Activated effector memory CD4-positive, alpha-beta T cell treated with Interleukin-2 at 50 U/mL for 16 hours (primary cell): ENCODE results near the gene GPR135.
A peak's percentile ranks its signal among the peaks of the same experiment; 100 is the strongest.

Experiments used
- DNase-seq: peaks from one replicate; pipeline ENCODE4 v3.0.0-alpha.2; 2020

The GPR135 gene, protein sequence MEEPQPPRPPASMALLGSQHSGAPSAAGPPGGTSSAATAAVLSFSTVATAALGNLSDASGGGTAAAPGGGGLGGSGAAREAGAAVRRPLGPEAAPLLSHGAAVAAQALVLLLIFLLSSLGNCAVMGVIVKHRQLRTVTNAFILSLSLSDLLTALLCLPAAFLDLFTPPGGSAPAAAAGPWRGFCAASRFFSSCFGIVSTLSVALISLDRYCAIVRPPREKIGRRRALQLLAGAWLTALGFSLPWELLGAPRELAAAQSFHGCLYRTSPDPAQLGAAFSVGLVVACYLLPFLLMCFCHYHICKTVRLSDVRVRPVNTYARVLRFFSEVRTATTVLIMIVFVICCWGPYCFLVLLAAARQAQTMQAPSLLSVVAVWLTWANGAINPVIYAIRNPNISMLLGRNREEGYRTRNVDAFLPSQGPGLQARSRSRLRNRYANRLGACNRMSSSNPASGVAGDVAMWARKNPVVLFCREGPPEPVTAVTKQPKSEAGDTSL

DNA sequence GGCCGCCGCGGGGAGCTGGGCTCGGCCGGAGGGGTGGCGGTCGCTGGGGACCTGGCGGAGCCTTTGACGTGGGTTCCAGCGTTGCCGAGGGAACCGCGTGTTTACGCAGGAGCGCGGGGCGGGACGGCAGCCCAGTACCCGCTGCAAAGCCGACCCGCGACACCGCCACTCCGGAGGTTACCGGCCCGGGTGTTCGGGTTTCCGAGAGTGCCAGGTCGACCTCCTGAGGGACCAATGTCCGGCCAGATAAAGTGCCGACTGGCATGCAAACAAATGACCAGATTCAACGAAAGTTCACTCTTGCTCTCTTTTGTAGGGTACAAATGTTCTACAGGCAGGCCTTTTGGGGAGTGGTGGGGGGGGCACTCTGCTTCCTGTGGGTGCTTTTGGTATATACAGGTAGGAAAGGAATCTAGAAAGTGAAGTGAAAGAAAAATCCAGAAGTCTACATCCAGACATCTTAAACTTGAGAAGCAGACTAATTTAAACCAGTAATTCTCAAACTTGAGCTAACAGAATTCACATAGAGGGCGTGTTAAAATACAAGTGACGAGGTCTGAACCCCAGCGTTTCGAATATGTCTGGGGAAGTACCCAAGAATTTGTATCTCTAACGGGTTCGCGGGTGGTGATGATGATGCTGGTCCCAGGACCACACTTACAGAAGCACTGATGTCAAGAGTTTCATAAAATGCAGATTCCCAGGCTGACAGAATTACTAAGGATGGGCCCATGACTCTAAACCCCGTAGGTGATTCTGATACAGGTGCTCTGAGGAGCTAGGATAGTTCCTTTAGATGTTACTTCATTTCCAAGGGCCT, at the start of gene GPR135:
TSS of gene GPR135 (minus strand) at position 65 of the 820 bp plus-strand sequence. CDS start 154 bp downstream, outside the sequence.
- peak; percentile 19 for DNase-seq

DNA sequence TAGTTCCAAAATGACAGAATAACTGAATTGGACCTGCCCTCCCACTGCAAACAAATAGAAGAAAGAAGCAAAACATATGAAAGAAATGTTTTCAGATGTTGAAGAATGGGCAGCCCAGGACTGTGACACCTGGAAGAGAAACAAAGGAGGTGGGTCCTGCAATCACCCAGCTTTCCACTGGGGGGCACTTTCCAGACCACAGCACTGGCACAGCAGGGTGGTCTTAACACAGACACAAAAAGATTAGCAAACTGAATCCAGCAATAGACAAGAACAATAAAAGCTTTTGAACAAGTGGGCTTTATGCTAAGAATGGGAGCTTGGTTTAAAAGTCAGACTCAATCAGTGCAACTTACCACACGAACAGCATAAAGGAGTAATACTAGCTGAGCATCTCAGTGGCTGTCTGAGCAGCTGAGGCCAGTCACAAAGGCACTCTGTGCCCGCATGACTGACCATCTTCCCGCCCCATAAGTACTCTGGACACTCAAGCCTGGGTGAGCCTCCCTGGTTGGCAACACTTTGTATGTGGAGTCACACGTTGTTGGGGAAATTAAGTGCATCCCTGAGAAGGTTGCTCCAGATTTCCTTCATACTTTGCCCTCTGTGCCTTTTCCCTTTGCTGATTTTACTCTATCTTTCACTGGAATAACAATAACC, 46.9 kb upstream of the GPR135 start:
- no peak for DNase-seq

DNA sequence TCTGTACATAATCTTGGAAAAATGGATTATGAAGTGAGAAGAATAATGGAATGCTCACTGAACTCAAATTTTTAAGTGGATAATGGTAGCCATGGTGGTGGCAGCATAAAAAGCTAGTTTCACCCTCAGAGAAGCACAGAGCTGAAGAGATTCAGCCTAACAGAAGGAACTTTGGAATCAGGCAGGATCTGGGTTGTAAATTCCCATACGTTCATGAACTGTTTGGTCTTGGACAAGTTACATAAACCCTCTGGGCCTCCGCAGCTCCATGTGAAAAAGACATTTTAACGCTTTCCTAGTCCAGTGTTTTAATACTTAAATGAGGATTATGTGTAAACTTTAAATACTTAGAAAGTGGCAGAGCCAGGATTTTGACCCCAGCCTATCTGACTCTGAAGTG, 45.8 kb upstream of the GPR135 start:
- DNase-seq, result no peak

DNA sequence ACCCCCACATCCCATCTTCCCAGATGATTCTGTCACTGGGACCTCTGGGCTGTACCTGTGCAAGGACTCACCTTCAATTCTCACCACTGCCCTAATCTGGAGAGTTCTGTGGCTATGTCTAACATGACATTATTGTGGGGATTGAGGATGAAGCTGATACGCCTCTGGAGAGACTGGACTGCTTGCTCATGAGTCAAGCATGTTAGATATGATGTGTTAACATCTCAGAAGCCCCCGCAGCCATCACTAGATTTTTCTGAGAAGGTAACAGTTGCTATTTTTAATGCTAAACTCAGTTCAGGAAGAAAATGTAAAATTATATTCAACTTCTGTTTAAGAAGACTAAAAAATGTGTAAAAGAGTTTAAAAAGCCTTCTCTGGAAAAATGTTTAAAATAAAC, 44.8 kb upstream of the GPR135 start:
- no peak for DNase-seq

DNA sequence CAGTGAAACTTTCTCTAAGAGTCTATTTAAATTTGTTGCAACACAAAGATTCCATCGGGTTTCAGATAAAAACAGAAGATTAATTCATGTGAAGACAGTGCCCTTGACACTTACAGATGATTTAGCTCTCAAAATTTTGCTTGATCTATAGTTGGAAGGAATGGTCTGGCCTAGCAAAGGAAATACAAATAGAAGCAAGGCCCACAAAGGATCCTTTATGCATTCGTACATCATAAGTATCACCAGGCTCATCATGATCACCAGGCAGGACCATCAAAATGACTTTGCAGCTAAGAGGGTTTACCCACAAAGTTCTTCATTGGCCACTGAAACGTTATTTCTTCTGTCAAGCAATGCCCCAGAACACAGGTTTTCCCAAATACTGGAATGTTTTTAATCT, 43.9 kb upstream of the GPR135 start:
- no peak for DNase-seq

DNA sequence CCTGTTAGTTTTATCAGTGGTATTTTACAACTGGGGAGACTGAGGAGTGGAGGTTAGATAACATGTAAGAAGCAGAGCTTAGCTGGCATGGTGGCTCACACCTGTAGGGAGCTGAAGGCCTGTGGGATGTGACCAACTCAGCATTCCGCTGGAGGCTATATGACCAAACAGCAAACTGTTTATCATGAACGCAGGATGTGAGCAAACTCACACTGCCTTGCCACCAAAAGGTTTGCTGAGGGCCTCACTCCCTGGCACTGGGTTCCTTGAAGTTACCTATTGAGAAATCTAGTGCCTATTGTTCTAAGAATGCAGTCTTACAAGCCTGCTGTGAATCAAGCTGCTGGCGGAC, 42.5 kb upstream of the GPR135 start:
- DNase-seq, result no peak

DNA sequence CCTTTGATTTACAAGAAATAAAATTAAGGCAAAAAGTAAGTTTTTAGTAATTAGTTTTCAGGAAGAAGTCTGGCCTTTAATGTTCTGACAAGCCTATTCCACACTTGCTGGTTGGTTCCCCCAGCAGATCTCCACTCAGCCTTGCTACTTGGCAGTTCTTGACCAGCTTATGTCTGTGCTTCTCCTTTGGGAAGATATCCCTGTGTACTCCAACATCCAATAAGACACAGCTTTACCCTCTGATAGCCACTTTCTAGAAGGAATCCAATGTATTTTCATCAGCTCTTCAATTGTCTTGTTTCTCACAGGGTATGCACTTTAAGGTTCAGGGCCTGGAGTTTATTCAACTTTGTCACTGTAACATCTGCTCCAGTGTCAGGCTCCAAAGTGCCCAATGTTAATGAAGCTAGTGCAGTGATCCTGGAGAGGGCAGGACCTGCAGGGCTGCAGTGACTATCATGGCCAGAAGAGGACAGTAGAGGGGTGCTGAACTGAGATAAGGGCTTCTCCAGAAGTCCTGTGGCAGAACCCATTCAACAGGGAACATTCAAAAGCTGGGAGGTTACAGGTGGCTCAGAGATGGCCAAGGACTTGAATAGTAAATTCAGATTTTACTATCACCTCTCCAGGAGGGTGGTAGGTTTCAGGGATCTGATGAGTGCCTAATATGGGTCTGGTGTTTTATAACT, 42.0 kb upstream of the GPR135 start:
- no peak for DNase-seq

DNA sequence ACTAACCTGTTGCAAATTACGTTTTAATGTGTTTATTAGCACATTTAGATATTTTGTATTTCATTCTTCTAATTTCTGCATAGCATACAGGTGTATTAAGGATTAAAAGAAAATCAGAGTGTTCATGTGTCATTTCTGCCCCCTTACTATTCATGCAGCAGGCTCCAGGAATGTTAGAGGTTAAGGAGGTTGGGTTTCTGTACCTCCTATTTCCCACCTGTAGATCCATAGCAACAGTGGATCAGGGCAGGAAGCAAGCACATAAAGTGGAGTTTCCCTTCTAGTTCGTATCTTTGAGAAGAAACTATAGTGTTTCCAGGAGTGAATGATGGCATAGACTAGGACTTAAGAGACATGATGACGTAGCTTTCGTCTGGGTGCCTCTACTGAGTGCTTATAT, 38.1 kb upstream of the GPR135 start:
- DNase-seq, result no peak

DNA sequence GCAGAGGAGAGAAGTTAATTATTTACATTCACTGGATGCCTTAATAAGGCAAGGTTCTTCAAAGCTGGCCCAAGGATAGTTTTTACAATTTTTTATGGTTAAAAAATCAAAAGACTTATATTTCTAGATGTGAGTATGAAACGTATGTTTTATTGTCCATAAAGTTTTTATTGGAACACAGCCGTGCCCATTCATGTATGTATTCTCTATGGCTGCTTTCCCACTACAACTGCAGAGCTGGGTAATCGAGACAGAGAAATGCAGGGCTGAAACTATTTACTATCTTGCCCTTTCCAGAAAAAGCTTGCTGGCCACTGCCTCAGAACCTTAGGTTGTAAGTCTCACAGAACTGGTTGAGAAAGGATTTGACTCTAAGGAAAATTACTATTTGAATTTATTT, 35.6 kb upstream of the GPR135 start:
- no peak for DNase-seq

DNA sequence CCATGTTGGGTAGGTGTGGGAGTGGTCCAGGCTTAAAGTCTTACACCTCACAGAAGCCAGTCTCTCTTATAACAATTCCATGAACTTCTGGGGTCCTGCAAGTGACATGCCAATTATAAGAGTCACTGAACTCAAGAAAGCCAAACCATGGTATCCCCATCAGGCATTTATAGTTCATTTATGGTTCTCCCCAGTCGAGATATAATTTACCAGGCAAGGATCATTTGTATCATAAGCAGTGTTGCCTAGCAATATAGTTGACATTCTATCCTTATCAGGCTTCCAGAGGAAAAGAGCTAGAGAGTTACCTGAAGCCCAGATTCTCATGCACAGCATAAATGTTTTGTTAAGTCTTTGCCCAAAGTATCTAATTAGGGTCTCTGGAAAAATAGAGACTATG, 27.2 kb upstream of the GPR135 start:
- no peak for DNase-seq

DNA sequence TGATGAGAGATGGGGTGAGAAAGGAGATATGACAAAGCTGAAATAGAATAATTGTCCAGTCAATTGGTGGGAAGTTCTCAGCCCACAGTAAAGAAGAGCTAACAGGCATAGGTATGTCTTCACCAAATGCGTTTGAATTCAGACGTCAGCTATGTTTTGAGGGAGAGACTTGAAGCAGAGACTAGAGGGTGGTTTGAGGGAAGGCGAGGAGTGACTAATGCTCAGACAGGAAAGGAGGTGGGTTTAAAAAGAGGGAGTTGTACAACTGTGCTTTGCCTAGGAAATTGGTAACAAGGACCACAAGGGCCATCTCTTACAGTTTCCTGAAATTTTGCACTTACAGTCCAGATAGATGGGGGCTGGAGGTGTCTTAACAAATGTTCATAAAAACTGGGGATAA, 25.6 kb upstream of the GPR135 start:
- no peak for DNase-seq

DNA sequence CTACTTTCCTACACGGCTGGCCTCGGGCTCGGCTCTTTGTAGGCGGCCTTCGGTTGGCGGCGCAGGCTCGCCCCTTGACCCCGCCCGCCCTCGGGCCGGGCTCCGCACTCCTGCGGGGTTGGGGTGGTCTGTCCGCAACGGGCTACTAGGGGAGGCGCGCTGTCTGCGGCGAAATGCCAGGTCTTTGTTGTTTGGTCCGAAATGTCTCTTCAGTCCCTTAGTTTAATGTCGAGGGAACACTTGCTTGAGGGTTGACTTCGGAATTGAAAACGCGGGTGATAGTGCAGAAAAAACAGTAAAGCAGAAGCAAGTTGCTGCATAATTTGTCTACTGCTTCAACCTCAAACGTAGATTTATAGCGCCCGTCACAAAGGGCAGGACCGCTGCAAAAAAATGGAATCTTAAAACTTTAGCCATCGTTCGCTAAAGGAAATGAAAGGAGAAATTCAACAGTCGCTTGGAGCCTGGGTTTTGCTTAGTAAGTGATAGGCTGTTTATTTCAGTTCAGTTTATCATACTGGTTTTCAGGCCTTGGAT, 19.5 kb upstream of the GPR135 start:
- DNase-seq, result no peak

DNA sequence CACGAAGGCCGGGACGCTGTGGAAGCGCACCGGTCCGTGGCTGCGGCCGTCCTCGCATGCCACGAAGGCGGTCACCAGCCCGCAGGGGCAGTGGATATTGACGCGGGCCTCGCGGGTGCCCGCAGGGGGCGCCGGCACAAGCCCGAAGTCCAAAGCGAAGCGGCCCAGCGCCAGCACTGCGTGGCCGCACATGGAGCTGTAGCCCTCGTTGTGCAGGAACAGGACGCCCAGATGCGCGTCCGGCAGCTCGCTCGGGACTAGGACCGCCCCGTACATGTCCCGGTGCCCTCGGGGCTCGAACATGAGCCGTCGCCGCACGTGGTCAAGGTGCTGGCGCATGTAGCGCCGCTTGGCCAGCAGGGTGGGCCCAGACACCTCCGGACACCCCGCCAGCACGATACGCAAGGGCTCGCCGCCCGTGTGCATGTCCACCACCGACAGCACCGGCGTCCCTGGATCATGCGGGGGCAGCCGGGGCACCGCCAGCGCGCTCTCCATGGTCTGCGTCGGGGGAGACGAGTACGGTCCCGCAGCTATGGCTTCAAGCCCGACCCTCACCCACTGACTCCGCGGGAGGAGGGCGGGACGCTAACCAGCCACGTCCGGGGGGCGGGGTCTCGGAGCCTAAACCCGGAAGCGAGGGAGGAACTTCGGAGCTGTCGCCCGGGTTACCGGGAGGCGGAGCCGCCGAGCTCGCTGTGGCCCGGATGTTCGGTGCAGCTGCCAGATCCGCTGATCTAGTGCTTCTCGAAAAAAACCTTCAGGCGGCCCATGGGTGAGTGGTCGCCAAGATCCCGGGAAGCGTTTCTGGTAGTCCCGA, 18.8 kb upstream of the GPR135 start, which contains the start of the genes JKAMP and L3HYPDH:
TSS of gene JKAMP (plus strand) at position 699 of the 820 bp plus-strand sequence. CDS start at position 772, 73 bp downstream.
TSS of gene L3HYPDH (minus strand) at position 590 of the 820 bp plus-strand sequence. CDS start at position 498, 92 bp downstream.
- DNase-seq, result peak; percentile 96

DNA sequence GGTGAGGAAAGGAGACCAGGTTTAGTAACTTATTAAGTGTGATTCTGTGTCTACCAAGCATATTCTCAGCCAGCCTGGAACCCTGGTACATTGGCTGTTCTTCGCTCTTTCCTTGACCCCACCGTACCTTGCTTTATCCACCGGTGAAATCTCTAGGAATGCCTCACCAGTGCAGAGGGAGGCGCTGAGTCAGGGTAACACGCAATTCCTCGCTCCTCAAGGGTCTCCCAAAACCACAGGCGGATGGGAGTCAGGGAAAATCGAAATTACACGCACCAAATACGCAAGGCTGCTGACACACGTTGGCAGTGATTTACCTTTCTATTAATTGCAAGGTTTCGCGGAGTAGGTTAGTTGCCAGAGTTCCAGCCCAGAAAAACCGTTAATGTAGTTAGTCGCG, 18.2 kb upstream of the GPR135 start:
- DNase-seq, result no peak

DNA sequence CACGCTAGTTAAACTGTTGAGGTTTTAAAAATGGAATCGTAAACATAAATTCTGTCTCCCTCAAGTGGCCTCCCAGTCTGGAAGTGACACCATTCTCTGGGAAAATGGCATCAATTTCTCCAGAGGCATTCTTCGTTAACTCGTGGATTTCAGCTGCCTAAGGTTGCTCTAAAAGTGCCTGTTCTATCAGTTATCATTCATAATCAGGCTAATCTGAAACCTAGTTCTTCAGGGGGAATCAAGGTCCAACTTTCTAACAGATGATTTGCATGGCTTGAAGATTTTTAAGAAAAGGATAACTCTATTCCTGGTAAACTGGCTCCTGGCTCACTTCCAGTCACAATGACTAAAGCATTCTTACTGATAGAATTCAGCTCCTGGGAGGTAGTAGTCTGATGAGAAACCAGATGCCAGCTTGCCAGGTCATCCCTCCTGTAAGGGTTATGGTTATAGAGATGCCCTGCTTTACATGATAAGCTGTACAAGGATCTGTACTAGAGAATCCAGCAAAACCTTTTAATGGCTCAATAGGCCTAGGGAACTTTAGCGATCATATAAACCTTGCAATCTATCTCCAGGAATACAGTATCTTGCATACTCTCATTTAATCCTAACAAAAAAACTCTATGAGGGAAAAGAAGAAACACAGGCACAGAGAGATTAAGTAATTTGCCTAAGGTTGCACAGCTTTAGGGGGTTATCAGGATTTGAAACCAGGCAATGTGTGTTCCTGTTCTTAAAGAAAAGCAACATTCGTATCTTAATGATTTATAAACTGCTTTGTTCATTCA, 17.6 kb upstream of the GPR135 start:
- DNase-seq, result no peak

DNA sequence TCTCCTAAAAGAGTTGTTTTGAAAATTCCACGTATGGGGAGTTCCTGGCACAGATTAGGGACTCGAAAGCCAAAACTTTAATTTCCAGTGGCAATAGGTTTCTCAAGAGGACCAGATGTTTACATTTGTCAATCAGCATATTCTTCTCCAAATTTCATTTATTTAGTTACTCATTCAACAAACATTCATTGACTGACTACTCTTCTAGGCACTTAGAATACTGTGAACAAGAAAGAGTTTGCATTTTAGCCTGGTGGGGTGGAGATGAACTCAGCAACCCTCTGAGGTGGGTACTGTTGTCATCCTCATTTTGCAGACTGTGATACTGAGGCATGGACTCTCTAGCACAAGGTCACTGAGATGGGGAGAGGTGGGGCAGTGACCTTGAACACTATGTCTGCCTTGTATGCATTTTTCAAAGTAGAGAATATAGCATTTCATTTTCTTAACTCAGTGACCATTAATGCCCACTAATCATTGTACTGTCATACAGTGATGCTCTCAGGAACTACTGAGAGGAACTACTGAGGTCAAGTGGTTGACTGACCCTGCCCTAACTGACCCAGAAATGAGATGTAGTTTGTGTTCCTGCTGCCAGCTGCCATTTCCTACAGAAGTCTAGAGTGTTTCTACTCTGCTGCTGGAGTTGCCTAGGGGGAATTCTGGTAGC, 16.8 kb upstream of the GPR135 start:
- DNase-seq, result no peak

DNA sequence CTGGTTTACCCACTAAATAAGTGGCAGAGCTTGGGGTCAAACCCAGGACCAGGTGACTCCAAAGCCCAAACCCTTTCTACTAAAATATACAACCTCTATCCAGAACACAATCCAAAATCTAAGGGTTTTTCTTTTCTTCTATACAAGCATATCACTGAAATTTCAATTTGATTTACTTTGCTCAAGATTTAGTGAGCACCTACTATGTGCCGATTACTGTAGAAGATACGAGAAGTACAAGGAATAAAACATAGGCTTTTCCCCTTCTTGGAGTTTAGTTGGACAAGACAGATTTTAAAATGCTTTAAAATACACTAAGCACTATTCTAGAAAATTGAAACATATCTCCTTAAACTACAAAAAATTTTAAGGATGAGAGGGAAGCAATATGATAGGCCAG, 16.2 kb upstream of the GPR135 start:
- DNase-seq, result no peak

DNA sequence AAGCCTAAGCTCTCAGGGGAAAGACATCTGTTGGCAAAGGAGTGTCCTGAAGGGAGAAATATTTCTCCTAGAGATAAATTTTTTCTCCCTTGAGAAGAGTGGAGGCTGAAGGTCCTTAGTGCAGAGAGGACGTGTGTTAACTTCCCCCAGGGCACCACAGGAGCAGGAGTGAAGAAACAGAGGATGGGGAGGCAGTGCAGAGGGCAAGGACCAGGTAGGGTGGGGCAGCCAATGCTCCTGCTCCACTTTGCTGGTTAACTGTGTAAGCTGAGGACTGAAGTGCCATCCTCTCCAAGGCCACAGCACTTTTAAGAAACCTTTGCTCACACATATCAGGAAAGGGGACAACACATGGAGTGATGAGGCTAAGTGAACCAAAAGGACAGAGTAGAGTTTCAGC, 15.0 kb upstream of the GPR135 start:
- no peak for DNase-seq

DNA sequence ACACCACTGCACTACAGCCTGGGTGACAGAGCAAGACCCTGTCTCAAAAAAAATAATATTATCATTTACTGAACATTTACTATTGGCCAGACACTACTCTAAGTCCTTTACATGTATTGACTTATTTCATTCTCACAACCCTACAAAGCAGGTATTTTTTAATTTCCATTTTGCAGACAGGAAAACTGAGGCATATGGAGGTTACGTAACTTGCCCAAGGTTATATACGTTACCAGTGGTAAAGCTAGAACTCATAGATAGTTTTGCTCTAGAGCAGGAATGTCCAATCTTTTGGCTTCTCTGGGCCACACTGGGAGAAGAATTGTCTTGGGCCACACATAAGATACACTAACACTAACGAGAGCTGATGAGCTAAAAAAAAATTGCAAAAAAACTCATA, 13.4 kb upstream of the GPR135 start:
- DNase-seq, result no peak

DNA sequence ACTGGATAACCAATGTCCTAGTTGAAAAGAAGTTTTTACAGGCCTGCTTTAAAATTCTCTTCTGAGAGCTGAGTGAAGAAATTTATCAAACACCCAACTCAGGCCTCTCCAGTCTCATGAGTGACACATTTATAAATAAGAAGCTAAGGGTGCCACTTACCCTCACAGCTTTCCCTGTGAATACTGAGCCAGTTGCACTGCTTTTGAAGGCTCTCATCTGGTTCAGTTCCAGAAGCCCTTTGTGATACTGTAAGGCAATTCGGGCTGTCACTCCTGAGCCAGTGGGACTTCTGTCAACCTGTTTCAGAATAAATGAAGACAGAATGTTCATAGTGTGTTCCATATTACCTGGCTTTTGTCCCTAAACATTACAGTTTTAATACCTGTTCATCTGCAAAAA, 10.5 kb upstream of the GPR135 start:
- DNase-seq, result no peak
